Neural cell (in vitro differentiated cells): ENCODE measurements around the gene PBX4.

Experiments used
- CTCF ChIP-seq: fragments of 450-650 bp; IDR thresholded peaks from 2 replicates; pipeline ENCODE4 v1.5.1; 2014; ENCODE audit warnings: antibody characterized with exemption, mild to moderate bottlenecking, moderate library complexity; ENCODE audit not compliant: poor library complexity, severe bottlenecking
- EP300 ChIP-seq: fragments of 450-650 bp; conservative IDR thresholded peaks from 2 replicates; pipeline ENCODE4 v1.6.1; 2014; ENCODE audit warnings: antibody characterized with exemption, mild to moderate bottlenecking, moderate library complexity; ENCODE audit not compliant: poor library complexity, severe bottlenecking
- EZH2 ChIP-seq: fragments of 200-600, 300-800 bp; shearing (Covaris generic), sonication (generic); IDR thresholded peaks from 2 replicates; pipeline ENCODE4 v1.6.1; 2014; ENCODE audit warnings: antibody characterized with exemption, low read length, borderline replicate concordance, mild to moderate bottlenecking; ENCODE audit not compliant: insufficient read depth, poor library complexity, severe bottlenecking
- MXI1 ChIP-seq: fragments of 450-650 bp; conservative IDR thresholded peaks from 2 replicates; pipeline ENCODE4 v1.6.1; 2014; ENCODE audit warnings: antibody characterized with exemption, mild to moderate bottlenecking; ENCODE audit not compliant: poor library complexity, severe bottlenecking
- POLR2AphosphoS5 ChIP-seq: IDR thresholded peaks from 2 replicates; pipeline ENCODE4 v1.6.1; 2012
- TF ChIP-seq, protein P1 (sequence below): IDR thresholded peaks from 2 replicates; pipeline ENCODE4 v1.6.1; 2012; ENCODE audit warnings: borderline replicate concordance

DNA sequence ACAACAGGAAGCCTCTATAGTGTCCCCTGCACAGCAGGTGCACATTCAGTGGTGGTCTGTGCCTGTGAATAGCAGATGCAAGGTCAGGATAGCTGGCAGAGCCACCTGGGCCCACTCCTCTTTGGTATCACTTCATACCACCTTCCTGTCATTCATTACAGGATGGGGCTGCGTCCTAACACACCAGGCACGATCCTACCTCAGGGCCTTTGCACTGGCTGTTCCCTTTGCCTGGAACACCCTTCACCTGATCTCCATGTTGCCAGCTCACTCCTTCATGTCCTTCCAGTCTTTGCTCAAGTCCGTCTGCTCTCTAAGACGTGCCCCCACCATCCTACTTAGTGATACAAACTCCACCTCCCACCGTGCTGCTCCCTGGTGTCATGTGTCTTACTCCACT is 14.2 kb upstream of the PBX4 start:
- TF ChIP-seq CTCF (no peak), EZH2 (no peak), POLR2AphosphoS5 (no peak), MXI1 (no peak), EP300 (no peak)
- TF ChIP-seq, protein P1, sequence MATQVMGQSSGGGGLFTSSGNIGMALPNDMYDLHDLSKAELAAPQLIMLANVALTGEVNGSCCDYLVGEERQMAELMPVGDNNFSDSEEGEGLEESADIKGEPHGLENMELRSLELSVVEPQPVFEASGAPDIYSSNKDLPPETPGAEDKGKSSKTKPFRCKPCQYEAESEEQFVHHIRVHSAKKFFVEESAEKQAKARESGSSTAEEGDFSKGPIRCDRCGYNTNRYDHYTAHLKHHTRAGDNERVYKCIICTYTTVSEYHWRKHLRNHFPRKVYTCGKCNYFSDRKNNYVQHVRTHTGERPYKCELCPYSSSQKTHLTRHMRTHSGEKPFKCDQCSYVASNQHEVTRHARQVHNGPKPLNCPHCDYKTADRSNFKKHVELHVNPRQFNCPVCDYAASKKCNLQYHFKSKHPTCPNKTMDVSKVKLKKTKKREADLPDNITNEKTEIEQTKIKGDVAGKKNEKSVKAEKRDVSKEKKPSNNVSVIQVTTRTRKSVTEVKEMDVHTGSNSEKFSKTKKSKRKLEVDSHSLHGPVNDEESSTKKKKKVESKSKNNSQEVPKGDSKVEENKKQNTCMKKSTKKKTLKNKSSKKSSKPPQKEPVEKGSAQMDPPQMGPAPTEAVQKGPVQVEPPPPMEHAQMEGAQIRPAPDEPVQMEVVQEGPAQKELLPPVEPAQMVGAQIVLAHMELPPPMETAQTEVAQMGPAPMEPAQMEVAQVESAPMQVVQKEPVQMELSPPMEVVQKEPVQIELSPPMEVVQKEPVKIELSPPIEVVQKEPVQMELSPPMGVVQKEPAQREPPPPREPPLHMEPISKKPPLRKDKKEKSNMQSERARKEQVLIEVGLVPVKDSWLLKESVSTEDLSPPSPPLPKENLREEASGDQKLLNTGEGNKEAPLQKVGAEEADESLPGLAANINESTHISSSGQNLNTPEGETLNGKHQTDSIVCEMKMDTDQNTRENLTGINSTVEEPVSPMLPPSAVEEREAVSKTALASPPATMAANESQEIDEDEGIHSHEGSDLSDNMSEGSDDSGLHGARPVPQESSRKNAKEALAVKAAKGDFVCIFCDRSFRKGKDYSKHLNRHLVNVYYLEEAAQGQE = no peak
